Type B pancreatic cell (in vitro differentiated cells): ENCODE results near the gene CD3E. TPM values are rescaled to one million over a fixed set of nuclear protein-coding genes. Genes with fewer than 3 reads are reported as not detected.

Experiments used
- DNase-seq: peaks from one replicate; pipeline ENCODE4 v3.0.0; 2021; ENCODE audit warnings: mixed read lengths; ENCODE audit not compliant: unreplicated experiment; ENCODE audit errors: extremely low spot score
- H3K27ac Mint-ChIP-seq: 2 replicates; pipeline ENCODE4 v1.8.0; 2021; ENCODE audit warnings: mild to moderate bottlenecking, mixed read lengths
- H3K27me3 Mint-ChIP-seq: 2 replicates; pipeline ENCODE4 v1.8.0; 2021; ENCODE audit warnings: mixed read lengths
- H3K36me3 Mint-ChIP-seq: 2 replicates; pipeline ENCODE4 v1.8.0; 2021; ENCODE audit warnings: mixed read lengths
- H3K4me1 Mint-ChIP-seq: one replicate; pipeline ENCODE4 v1.8.0; 2021; ENCODE audit warnings: mixed read lengths; ENCODE audit not compliant: unreplicated experiment
- H3K4me3 Mint-ChIP-seq: 2 replicates; pipeline ENCODE4 v1.8.0; 2021; ENCODE audit warnings: mild to moderate bottlenecking, mixed read lengths
- H3K9me3 Mint-ChIP-seq: 2 replicates; pipeline ENCODE4 v1.8.0; 2021; ENCODE audit warnings: mixed read lengths
- total RNA-seq: library from RNA; stranded (reverse); gene quantifications from 2 replicates; pipeline ENCODE4 v1.2.1, GENCODE V29; 2021; ENCODE audit warnings: low replicate concordance
- TF ChIP-seq, protein P1 (sequence below): fragments of 200-600 bp; sonication (generic); conservative IDR thresholded peaks from 2 replicates; pipeline ENCODE4 v1.5.0; 2021; ENCODE audit warnings: antibody characterized with exemption, mild to moderate bottlenecking

Gene CD3E
- total RNA-seq, 1 donor from 2014 or later: not detected

DNA sequence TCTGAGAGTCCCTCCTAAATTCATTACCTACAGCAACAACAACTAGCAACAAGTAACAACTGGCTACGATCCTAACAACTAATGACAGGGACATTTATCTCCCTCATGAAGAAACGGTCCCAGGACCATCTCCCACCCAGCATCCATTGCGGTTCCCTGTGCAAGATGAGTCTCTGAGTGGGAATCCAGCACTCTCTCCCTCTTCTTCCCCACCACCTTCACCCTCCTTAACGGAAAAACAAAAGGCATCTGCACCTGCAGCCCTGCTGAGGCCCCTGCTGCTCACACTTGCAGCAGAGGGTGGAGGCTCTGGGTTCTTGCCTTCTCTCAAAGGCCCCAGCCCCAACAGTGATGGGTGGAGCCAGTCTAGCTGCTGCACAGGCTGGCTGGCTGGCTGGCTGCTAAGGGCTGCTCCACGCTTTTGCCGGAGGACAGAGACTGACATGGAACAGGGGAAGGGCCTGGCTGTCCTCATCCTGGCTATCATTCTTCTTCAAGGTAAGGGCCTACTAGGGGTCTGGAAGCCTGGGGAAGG lies 39.5 kb downstream of the CD3E start, which contains the start of gene CD3G:
Gene CD3G (plus strand): TSS at position 364 of the 535 bp plus-strand sequence. CDS start 80 bp downstream, at position 444.
- Mint-ChIP-seq H3K27ac (no peak within 1 kb of the TSS), H3K9me3 (no peaks in the 10 kb centered on the region), H3K27me3 (peaks cover 44% of the 10 kb centered on the region), H3K36me3 (no peaks in the 10 kb centered on the region), H3K4me1 (no peaks in the 10 kb centered on the region), H3K4me3 (no peak within 1 kb of the TSS)
- no peak for DNase-seq
- TF ChIP-seq, protein P1, sequence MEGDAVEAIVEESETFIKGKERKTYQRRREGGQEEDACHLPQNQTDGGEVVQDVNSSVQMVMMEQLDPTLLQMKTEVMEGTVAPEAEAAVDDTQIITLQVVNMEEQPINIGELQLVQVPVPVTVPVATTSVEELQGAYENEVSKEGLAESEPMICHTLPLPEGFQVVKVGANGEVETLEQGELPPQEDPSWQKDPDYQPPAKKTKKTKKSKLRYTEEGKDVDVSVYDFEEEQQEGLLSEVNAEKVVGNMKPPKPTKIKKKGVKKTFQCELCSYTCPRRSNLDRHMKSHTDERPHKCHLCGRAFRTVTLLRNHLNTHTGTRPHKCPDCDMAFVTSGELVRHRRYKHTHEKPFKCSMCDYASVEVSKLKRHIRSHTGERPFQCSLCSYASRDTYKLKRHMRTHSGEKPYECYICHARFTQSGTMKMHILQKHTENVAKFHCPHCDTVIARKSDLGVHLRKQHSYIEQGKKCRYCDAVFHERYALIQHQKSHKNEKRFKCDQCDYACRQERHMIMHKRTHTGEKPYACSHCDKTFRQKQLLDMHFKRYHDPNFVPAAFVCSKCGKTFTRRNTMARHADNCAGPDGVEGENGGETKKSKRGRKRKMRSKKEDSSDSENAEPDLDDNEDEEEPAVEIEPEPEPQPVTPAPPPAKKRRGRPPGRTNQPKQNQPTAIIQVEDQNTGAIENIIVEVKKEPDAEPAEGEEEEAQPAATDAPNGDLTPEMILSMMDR: no peak

DNA sequence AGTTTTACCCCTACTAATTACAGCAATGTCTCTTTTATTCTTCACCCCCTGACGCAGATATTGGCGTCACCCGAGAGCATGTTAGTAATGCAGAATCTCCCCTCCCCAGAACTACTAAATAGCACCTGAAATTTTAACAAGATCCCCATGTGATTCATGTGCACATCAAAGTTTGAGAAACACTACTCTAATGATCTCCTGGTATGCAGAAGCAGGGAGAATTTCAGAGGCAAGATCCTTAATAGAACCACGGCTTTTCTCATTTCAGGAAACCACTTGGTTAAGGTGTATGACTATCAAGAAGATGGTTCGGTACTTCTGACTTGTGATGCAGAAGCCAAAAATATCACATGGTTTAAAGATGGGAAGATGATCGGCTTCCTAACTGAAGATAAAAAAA lies 44.9 kb downstream of the CD3E start:
- Mint-ChIP-seq H3K27ac (no peak overlapping the region), H3K27me3 (peaks cover 54% of the 10 kb centered on the region)

DNA sequence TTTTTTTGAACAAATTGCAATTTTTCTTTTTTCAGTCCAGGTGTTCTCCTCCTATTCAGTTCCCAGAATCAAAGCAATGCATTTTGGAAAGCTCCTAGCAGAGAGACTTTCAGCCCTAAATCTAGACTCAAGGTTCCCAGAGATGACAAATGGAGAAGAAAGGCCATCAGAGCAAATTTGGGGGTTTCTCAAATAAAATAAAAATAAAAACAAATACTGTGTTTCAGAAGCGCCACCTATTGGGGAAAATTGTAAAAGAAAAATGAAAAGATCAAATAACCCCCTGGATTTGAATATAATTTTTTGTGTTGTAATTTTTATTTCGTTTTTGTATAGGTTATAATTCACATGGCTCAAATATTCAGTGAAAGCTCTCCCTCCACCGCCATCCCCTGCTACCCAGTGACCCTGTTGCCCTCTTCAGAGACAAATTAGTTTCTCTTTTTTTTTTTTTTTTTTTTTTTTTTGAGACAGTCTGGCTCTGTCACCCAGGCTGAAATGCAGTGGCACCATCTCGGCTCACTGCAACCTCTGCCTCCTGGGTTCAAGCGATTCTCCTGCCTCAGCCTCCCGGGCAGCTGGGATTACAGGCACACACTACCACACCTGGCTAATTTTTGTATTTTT lies 48.7 kb downstream of the CD3E start:
- H3K36me3 Mint-ChIP-seq: no peaks in the 10 kb centered on the region
- H3K27ac Mint-ChIP-seq: no peak overlapping the region
- H3K9me3 Mint-ChIP-seq: no peaks in the 10 kb centered on the region
- H3K4me1 Mint-ChIP-seq: no peaks in the 10 kb centered on the region
- peaks cover 33% of the 10 kb centered on the region for H3K27me3 Mint-ChIP-seq
- DNase-seq: no peak
- TF ChIP-seq, protein P1: peak; percentile 80
- H3K4me3 Mint-ChIP-seq: no peak overlapping the region

More for the DNA sequence above, 44.9 kb downstream of the CD3E start:
- no peaks in the 10 kb centered on the region for H3K36me3 Mint-ChIP-seq
- H3K4me1 Mint-ChIP-seq: no peaks in the 10 kb centered on the region
- no peak overlapping the region for H3K4me3 Mint-ChIP-seq
- no peaks in the 10 kb centered on the region for H3K9me3 Mint-ChIP-seq
- no peak for DNase-seq
- TF ChIP-seq, protein P1: no peak

DNA sequence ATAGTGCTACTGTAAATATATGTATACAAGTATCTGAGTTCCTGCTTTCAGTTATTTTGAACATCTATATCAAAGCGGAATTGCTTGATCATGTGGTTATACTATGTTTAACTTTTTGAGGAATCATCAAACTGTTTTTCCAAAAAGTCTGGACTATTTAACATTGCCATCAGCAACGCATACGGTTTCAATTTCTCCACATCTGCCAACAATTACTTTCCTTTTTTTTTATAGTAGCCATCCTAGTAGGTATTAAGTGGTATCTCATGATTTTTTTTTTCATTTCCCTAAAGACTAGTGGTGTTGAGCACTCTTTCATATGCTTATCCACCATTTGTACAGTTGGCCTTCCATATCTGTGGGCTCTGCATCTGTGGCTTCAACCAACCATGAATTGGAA lies 53.5 kb downstream of the CD3E start:
- Mint-ChIP-seq H3K27me3 (peaks cover 3% of the 10 kb centered on the region), H3K9me3 (no peaks in the 10 kb centered on the region), H3K27ac (no peak overlapping the region), H3K4me1 (peaks cover 15% of the 10 kb centered on the region), H3K4me3 (peak overlapping the region; percentile 1), H3K36me3 (no peaks in the 10 kb centered on the region)
- DNase-seq: no peak
- TF ChIP-seq, protein P1: no peak

DNA sequence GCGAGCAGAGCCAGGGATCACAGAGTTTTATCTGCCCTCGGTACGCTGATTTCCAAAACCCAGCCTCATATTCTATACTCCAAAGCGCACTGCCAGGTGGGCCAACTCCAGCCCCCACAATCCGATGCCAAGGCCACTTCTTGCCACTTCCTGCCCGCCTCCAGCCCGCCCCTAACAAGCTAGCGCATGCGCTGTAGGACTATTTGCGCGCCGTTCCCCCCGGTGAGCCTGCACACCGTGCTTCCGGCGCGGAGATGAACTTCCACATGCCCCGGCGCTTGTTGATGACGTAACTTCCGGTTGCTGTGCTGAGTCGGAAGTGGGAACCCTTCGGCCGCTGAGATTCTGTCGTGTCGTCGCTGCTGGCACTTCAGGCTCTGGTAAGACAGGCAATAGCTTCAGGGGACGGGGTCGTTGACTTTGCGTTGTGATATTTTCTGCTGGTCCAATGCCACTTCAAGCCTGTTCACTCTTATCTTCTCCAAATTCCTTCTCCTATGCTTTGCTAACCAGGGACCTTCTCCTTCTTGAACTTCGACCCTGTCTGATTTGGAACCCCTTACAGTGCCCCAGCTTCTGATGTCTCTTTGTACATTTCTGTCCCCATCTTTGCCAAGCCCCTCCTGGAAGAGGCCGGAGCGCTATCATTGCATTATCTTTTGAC lies 54.9 kb downstream of the CD3E start, which contains the start of gene UBE4A:
Gene UBE4A (plus strand): TSS at position 306 of the 664 bp plus-strand sequence. CDS start 5,481 bp downstream, outside the sequence.
- H3K4me1 Mint-ChIP-seq: peaks cover 15% of the 10 kb centered on the region
- peak within 1 kb of the TSS; percentile 96 for H3K27ac Mint-ChIP-seq
- TF ChIP-seq, protein P1: no peak
- no peaks in the 10 kb centered on the region for H3K9me3 Mint-ChIP-seq
- H3K27me3 Mint-ChIP-seq: peaks cover 3% of the 10 kb centered on the region
- H3K36me3 Mint-ChIP-seq: no peaks in the 10 kb centered on the region
- peak within 1 kb of the TSS; percentile 97 for H3K4me3 Mint-ChIP-seq
- peak; percentile 93 for DNase-seq
